ENCODE results near the gene NAA80.
"Not testable (repeated sequence)": the region's sequence is repeated elsewhere in the genome, so short reads cannot be mapped to it uniquely, and the experiment has no call there.

Gene NAA80

DNA sequence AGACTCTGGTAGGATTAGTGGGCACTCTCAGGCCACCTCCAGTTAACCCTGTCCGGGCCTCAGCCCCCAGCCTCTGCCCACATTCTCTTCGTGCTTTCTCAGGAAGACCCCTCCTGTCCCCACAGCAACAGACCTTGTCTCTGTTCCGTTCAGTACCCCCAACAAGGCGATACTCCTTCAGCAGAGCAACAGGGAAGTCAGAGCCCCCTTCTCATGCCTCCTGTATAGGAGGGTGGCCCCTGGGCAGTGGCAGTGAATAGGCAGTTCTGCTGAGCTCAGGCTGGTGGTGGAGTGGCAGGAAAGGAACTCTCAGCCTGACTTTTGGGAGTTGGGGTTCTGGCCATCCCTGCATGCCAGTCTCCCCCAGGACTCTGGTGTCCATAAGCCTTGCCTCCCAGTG lies 29.7 kb downstream of the NAA80 start:
- no peak for DNase-seq (ENCODE audit: low spot score)

DNA sequence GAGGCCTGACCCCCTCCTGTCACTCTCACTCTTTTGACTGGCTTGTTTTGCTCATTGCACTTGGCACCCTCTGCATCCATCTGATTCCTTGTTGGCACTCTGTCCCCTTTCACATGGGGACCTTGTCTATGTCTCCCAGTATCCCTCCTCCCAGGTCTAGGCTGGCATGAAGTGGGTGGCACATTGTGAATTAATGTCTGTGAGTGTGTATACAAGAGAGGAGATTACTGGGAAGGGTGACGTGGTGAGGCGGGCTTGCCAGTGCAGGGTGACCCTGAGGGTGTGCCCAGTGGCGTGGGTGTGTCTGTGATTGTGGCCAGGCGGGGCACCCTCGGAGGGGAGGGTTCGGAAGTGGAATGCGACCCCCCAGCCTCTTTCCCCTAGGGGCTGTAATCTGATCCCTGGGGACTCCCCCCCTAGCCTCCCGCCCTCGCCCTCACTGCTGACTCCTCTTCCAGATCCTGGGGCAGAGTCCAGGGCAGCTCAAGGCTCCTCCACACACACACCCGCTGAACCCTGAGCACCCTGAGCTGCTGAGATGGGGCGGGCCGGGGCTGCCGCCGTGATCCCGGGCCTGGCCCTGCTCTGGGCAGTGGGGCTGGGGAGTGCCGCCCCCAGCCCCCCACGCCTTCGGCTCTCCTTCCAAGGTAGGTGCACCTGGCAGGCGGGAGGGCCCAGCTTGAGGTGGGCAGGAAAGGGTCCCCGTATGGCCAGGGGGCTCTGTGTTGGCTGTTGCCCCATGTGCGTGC lies 30.3 kb downstream of the NAA80 start, which contains the start of gene SEMA3B:
TSS of gene SEMA3B (plus strand) at position 445 of the 749 bp plus-strand sequence. CDS start at position 539, 94 bp downstream.
- DNase-seq (ENCODE audit: low spot score): peak; percentile 58

DNA sequence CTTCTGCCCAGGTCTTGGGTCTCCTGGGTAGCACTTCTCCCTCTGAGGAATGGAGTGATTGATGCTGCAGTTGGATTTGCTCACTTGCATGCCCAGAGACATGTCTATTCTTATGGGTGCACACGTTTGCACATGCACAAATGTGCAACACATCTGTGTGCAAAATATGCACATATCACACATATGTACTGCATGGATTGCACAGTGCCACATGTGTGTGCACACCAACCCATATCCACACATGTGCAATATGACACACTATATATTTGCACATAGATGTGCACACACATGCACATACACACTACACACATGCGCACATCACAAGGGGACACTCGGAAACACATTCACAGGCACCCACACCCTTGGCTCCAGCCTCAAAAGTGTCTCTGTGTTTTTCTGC lies 30.9 kb downstream of the NAA80 start:
- DNase-seq (ENCODE audit: low spot score): no peak

DNA sequence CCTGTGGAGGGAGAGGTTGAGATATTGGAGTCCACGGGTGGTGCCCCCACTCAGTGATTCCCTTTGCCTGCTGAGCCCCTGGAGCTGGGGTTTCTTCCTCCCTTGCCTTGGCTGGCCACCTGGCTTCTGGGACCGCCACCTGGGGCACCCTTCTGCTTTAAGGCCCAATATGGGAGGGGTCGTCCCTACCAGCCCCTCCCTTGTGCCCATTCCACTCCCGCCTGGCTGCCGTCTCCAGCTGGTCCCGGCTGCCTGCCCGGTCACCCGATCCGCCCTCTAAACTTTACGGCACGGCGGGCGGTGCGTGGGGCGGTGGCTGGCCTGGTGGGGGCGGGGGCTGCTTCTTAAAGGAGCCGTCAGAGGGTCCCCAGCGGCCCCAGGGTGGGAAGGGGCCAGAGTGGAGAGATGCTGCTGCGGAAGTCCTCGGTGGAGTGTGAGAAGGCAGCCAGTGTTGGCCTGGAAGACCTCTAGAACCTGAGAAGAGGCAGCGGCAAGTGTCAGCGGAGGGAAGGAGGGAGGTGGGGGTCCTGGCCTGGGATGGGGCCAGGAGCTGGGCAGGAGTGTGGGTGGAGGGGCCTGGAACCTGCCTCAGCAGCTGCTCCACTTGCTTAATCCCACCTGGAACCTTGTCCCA lies 31.8 kb downstream of the NAA80 start:
- peak; percentile 72 for DNase-seq (ENCODE audit: low spot score)

DNA sequence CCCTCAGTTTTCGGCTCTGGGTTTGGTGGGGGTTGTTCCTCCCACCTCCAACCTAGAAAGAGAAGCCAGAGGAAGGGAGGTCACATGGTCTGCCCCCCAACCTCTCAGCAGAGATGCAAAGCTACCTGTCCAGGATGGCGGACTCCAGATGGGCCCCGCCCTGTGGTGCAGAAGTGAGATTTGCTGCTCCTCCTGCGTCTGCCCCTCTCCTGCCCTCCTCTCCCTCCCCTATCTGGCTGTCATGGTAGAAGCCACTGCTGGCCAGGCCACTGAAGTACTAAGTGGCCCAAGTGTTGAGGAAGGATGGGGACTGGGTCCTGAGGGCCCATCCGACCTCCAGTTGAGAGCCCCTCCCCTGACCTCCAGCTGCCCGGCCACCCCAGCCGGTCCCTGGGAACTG lies 32.4 kb downstream of the NAA80 start:
- DNase-seq (ENCODE audit: low spot score): no peak

DNA sequence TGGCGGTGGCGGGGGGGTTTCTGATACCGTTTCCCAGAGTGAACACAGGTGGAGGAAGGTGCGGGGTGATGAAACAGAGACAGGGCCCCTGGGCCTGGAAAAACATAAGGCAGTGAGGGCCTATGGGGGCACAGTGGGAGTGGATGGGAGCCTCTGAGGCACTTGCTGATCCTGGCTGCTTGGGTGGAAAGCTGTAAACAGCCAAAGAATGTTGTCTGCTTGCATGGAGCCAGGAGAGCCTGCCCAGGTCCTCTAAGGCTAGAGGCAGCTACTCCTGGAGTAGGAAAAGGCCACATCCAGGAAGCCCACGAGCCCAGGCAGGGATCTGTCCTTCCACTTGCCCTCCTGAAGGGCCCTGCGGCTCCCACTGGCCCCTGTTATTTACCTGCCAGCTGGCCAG lies 33.2 kb downstream of the NAA80 start:
- DNase-seq (ENCODE audit: low spot score): peak; percentile 38

DNA sequence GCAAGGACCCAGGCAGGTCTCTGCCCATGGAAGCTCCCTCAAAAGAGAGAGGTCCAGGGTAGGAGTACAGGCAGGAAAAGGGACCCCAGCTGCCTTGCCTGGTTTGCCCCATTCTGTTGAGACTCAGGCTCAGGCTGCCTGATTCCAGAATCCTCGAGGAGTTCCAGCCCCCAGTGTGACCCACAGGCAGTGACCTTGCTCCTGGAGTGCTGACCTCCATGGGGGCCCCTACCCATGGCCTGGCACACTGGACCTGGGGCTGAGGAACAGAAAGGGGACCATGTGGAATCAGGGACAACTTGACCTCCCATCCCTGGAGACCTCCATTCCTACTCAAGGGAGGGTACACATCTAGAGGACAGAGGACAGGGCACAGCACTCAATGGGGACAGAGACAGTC lies 33.6 kb downstream of the NAA80 start:
- no peak for DNase-seq (ENCODE audit: low spot score)

DNA sequence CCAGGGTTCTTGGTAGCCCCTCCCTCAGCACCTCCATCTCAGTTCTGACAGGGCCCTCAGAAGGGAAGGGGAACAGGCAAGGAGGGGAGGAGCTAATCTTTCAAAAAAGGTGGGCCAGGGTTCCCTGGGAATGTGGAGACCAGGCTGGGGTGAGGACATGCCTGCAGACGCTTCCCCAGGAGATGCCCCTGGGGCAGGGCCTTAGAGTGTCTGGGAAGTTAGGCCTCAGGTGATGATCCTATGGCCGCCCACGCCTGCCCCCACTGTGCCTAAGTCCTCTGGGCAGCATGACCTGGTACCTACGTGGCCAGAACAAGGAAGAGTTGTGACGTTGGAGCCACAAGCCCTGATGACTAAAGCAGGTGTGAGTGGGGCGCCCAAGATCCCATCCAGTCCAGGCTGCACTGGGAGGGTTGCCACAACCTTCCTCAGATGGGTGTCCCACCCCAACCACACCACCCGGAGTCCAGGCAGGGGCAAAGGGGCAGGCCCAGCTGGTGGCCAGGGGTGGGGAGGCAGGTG lies 34.2 kb downstream of the NAA80 start:
- no peak for DNase-seq (ENCODE audit: low spot score)

DNA sequence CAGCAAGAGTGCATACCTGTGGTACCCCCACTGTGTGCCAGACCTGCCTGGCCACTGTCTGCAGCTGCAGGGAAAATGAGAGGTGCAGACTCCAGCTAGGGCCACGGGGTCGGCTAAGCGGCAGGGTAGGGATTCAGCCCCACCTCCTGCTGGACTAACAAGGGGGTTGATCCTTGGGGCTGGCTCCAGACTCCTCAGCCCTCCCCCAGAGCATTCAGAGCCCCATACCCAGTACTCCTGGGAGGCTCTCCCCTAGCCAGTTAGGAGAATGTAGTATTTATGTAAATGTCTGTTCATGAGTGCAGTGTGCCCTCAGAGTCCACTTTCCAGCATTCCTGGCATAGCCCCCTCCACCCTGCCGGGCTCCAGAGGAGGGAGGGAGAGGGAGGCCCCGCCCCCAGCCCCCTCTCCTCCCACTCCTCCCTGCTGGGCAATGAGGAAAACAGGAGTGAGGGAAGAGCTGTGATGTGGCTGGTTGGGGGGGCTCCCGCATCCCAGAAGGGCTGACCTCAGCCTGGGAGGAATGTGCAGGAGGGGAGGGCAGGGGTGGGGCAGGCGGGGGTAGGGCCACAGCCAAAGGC lies 34.7 kb downstream of the NAA80 start:
- DNase-seq (ENCODE audit: low spot score): peak; percentile 95

DNA sequence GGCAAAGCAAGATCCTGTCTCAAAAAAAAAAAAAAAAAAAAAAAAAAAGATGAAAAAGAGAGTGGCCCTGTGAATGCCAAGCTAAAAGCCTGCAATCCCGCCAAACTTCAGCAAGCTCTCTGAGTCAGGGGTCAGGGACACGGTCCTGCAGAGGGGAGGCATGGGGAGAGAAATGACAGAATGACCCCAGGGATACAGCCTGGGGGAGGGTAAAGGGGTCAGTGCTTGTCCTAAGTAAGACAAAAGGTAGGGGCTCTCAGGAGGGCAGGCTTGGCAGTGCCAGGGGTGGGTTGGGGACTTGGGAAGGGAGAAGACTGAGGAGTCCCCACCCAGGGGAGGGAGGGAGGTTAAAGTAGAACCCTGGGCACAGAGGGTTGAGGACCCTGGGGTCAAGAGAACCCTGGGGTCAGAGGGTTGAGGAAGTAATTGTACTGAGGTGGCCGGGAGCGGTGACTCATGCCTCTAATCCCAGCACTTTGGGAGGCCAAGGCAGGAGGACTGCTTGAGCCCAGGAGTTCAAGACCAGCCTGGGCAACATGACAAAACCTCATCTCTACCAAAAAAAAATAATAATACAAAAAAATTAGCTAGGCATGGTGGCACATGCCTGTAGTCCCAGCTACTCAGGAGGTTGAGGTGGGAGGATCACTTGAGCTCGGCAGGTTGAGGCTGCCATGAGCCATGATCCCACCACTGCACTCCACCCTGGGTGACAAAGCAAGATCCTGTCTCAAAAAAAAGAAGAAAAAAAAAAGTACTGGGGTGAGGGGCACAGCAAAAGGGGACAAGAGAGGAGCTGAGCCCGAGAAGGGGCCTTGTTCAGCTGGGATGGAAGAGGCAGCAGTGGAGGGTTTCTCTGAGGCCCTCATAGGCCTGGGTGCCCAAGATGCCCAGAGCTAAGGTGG lies 35.5 kb downstream of the NAA80 start:
- DNase-seq (ENCODE audit: low spot score): no peak

DNA sequence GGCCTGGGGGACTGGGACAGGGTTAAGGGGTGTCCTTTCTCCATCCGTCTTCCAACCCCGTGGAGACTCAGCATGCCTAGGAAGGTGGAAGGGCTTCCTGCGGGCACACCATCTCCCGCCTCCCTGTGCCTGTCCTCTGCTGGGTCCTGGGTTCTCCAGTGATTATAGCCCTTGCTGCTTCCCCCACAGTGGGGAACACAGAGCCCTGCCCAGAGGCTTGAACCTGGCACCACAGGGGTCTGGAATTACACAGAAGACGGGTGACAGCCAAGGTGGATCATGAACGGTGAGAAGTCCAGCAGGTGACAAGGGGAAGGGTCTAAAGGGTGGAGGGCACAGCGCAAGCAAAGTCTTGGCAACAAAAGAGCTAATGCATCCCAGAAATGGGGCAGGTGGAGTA lies 36.4 kb downstream of the NAA80 start:
- DNase-seq (ENCODE audit: low spot score): no peak

DNA sequence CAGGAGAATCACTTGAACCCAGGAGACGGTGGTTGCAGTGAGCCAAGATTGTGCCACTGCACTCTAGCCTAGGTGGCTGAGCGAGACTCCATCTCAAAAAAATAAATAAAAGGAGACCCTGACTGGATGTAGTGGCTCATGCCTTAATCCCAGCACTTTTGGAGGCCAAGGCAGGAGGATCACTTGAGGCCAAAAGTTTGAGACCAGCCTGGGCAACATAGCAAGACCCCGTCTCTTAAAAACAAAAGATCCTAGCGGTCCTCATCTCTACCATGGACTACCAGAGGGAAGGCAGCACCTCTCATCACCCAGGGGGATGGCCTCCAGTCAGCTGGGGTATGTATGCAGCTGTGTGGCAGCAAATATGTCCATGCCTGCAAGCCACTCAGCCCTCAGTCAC lies 37.0 kb downstream of the NAA80 start:
- DNase-seq (ENCODE audit: low spot score): not testable (repeated sequence)

DNA sequence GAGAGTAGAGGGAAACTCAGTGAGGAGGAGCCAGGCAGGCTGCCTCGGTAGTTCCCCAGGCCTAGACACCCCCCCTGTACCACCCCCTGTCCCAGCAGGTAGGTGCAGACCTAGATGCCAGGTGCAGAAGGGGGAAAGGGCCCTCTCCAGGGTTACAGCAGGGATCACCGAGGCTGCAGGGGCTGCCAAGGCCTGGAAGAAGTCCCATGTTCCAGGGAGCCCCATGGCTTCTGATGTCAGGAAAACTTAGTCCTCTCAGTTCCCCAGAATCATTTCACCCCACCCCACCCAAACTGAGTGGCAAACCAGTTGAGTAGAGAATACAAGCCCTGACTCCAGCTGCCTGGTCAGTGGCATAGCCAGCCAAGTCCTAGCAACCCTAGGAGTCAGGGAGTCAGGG lies 37.7 kb downstream of the NAA80 start:
- no peak for DNase-seq (ENCODE audit: low spot score)

DNA sequence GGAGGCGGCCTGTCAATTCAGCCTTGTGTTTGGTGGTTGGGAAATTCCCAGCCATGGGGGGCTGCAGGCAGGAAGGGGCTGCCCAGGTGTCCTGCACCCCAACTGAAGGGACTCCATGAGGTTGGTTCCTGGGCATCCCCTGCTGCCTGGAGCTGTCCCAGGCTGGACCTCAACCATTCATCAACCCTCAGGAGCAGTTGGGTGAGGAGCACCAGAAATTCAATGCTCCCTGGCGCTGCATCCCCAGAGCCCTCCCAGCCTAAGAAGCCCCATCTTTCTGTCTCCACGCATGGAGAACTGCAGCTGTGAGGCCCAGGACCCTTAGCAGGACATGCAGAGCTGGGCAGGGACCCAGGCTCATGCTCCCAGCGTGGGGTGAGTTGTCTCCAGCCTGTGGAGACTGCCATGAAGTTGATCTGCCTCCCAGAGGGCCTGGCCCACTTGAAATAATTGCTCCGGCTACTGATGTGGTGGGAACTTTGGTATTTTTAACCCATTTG lies 38.2 kb downstream of the NAA80 start:
- no peak for DNase-seq (ENCODE audit: low spot score)

DNA sequence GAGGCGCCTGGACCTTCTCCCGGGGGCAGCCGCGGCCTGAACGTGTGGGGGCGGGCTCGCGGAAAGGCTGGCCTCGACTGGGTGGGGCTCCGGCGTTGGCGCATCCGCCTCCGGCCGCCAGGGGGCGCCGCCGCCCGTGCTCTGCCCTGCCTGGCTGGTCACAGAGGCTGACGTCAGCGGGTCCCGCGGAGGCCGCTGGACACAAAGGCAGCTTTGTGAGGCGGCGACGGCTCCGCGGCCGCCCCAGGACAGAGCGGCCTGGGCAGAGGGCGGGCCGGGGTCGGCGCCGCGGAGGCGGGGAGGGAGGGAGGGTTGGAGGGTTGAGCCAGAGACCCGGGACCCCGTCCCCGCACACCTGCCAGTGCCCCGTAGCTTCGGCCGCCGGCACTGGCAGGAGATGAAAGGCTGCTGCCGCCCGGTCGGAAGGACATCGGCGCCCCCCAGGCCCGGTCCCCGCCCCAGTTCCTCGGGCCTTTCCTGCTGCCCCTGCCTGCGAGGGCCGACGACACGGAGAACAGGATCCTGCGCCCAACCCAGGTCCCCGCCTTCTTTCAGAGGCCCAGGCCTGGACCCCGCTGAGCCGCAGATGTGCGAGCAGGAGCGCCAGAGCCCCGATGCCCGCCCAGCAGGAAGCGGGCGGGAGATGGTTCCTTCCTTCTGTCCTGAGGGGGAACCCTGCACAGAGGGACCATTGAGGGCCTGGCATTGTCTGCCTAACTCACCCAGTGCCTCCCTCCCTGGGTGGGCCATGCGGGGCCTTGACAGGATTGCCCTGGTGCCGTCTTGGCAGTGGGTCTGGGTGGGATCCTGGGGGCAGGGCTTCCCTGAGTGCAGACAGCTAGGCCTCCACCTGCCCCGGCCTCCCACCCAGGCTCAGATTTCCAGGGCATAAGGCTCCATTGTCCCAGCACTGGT lies 38.9 kb downstream of the NAA80 start:
- DNase-seq (ENCODE audit: low spot score): peak; percentile 96

DNA sequence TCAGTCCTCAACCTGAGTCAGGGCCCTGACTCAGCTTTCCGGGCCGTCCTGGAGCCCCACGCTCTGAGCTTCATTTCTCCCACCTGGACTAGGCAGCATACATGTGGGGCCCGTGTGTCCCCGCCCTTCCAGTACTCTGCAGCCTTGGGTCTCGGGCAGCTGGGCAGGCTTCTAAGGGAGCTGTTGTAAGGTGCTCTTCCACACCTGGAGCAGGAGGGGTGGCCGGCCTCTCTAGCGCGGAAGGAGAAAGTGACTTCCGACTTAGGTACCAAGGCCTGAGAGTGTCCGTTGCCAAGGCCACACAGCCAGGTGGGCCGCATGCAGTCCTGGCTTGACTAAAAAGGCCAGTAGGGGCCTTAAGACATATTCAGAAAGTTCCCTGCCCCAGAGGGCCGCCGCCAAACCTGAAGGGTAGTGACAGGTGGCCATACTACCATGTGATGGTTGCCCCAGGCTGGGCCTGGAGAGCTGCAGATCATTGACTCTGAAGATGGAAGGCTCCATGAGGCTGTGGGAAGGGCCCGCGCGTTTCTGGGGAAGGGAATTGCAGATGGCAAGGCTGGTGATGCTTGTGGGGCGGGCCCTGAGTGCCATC lies 39.7 kb downstream of the NAA80 start:
- DNase-seq (ENCODE audit: low spot score): no peak

DNA sequence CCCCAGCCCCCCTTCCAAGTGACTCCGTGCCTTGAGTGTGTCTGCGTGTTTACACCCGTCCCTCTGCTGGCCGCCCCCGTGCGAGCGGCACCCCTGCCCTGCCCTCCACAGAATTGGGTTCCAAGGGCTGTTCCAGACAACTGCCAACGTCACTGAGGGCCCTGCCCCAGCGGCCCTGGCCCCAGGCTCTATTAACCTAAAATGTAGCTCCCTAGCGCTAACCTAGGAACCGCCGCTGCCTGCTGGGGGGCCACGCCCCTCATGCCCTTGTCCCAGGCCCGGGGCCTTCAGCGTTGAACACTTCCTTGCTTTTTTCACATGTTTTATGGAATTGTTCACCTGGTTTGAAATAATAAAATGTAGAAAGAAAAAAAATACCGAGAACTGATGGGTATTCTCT lies 40.2 kb downstream of the NAA80 start:
- DNase-seq (ENCODE audit: low spot score): no peak

DNA sequence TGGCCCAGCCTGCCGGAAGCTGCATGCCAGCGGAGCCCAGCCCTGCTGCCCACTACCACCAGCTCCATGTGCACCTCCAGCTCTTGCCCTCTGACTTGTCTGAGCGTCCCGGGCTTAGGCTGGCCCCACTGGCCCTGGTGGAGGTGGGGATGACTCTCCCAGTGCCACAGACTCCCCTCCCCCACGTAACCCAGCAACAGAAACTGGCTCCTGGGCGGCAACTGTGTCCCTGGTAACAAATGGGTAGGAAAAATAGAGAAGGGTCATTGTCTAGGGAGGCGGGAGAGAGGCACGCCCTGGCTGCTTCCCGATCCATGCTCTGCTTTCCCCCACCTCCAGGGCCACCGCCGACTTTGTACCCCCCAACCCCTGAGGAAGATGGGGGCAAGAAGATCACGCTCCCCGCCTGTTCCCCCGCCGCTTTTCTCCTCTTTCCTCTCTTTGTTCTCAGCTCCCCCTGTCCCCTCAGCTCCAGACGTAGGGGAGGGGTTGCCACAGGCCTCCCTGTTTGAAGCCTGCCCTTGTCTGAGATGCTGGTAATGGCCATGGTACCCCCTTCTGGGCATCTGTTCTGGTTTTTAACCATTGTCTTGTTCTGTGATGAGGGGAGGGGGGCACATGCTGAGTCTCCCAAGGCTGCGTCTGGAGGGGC lies 41.0 kb downstream of the NAA80 start:
- no peak for DNase-seq (ENCODE audit: low spot score)

DNA sequence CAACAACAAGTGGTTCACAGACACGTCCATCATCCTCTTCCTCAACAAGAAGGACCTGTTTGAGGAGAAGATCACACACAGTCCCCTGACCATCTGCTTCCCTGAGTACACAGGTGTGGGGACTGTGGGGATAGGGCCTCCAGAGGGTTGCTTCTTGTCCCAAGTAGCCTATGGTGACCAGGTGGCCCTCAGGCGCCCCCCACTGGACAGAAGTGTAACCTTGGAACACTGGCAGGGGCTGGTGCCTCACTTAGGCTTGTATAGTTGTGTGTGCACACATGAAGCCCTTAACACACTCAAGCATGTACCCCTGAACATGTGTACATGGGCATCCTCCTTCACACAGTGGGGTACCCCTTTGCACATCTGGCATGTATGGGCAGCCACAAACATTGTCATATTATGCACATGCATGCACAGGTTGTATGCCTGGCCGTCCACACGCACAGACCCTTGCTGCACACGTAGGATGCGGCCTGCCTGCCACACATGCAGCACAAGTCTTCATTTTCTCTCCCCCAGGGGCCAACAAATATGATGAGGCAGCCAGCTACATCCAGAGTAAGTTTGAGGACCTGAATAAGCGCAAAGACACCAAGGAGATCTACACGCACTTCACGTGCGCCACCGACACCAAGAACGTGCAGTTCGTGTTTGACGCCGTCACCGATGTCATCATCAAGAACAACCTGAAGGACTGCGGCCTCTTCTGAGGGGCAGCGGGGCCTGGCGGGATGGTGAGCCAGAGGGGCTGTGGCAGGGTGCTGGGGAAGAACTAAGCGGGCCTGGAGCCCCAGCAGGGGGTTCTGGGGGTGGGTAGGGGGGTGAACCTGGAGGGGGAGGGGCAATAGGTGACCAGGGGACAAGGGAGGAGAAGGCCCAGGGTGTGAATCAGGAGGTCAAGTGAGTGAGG lies 42.0 kb downstream of the NAA80 start:
- no peak for DNase-seq (ENCODE audit: low spot score)

Measured in AG20443 (cell line).